Cerebellar nuclear complex (tissue), 1 donor: ENCODE results near the gene HDDC3.
A peak's percentile ranks its signal among the peaks of the same experiment; 100 is the strongest.

Experiments used
- DNase-seq, 2 experiments: peaks; one replicate each; lab custom pipeline; 2025; lab: John Stamatoyannopoulos, UW

Gene HDDC3

DNA sequence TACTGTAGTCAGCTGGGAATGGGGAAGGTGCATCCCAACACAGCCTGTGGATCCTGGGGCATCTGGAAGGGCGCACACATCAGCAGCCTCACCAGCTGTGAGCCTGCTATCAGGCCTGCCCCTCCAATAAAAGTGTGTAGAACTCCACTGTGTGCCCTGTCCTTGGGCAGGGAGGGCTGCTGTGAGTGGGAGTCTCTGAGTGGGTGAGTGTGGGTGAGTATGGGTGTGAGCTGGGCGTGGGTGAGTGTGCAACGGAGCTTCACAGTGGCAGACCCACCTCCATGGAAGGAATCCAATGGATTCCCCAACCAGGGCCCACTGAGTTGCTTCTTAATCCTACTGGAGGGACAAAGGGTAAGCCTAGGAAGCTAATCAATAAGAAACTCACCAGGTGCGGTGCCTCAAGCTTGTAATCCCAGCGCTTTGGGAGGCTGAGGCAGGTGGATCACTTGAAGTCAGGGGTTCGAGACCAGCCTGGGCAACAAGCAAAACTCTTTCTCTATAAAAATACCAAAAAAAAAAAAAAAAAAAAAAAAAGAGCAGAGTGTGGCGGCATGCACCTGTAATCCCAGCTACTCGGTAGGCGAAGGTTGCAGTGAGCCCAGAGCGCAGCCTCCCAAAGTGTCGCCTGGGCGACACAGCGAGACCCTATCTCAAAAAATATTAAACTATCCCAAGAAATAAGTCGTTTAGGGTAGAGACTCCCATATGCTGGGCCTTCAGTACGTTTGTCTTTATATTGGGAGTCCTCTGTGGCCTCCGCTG, 21.8 kb upstream of the HDDC3 start:
- no peak for DNase-seq

DNA sequence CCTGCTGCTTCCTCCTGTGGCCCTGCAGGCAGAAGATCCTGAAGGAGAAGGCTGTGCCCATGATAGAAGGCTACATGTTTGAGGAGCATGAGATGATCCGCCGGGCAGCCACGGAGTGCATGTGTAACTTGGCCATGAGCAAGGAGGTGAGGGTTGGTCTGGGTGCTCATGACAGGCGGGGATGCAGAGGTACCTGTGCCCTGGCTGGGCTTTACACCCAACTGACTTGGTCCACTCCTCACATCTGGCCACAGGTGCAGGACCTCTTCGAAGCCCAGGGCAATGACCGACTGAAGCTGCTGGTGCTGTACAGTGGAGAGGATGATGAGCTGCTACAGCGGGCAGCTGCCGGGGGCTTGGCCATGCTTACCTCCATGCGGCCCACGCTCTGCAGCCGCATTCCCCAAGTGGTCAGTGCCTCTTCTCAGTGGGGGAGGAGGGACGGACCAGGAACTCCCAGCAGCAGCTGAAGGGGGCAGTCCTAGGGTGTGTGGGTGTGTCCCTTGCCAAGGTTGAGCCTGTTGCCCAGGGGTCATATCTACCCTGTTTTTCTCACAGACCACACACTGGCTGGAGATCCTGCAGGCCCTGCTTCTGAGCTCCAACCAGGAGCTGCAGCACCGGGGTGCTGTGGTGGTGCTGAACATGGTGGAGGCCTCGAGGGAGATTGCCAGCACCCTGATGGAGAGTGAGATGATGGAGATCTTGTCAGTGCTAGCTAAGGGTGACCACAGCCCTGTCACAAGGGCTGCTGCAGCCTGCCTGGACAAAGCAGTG, 20.7 kb upstream of the HDDC3 start:
- no peak for DNase-seq

DNA sequence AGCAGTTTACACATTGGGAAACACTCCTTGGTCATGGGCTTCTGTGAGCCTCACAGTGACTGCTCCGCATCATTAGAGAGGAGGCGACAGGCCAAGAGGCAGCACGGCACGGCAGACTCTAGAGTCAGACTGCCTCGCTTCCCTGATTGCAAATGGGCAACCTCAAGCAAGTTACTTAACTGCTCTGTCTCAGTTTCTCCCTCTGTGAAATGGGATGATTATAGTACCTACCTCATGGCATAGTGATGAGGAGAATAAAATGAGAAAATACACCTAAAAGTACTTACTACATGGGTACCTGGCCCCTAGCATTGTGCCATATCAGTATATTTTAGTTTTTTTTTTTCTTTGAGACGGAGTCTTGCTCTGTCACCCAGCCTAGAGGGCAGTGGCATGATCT, 18.3 kb upstream of the HDDC3 start:
- DNase-seq: no peak

DNA sequence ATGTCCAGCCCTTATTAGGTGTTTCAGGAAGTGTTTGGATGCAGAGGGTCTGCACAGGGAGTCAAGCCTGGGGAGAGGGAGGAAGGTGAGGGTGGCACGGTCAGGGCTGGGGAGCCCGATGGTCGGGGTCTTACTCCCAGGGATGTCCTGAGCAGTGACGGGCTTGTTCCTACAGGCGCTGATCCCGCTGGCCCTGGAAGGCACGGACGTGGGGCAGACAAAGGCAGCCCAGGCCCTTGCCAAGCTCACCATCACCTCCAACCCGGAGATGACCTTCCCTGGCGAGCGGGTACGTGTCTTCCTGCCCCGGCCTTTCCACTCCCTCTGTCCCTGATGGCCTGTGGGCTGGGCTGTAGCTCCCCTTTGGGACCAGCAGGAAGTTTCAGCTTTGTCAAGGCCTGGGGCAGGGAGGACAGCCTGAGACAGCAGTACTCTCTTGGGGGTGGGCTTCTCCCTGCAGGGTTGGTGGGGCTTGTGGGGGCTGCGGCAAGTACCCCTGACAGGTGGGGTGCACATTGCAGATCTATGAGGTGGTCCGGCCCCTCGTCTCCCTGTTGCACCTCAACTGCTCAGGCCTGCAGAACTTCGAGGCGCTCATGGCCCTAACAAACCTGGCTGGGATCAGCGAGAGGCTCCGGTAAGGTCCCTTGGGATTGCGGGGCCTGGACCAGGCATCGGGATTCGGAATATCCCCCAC, 17.8 kb upstream of the HDDC3 start:
- no peak for DNase-seq

DNA sequence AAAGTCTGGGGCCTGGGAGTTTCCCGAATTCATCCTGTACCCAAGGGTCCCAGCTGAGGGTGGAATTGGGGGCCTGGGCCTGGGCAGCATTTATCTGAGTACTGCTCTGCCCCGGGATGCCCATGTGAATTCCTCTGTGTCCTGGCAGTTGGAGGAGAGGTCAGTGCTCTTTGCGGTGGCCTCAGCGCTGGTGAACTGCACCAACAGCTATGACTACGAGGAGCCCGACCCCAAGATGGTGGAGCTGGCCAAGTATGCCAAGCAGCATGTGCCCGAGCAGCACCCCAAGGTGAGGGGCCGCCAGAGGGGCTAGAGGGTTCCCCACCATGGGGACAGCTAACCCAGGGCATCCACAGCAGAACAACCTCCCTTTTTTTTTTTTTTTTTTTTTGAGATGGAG, 16.2 kb upstream of the HDDC3 start:
- no peak for DNase-seq

DNA sequence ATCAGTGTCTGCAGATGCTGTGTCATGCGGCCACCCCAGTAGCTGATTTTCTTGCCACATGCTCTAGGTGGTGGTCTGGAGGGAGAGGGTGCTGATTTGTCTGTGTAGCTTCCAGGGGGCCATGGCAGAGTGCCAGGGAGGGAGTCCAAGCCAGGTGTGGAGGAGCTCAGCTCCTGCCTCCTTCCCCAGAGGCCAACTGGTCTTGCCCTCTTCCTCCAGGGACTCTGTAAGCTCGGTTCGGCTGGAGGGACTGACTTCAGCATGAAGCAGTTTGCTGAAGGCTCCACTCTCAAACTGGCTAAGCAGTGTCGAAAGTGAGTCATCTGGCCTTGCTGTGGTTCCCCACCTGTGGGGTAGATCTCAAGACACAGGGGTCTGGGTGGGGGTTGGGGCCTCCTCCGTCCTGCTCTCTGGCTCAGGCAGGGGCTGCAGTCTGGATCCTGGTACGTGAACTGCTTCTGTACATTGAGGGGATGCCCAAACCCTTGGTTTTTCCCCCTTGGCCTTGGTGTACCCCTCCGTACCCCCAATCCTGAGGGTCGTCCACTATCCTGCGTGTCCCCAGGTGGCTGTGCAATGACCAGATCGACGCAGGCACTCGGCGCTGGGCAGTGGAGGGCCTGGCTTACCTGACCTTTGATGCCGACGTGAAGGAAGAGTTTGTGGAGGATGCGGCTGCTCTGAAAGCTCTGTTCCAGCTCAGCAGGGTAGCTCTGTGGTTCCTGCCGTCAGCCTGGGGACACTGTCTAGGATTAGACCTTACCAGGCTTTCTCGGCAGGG, 15.4 kb upstream of the HDDC3 start:
- no peak for DNase-seq

DNA sequence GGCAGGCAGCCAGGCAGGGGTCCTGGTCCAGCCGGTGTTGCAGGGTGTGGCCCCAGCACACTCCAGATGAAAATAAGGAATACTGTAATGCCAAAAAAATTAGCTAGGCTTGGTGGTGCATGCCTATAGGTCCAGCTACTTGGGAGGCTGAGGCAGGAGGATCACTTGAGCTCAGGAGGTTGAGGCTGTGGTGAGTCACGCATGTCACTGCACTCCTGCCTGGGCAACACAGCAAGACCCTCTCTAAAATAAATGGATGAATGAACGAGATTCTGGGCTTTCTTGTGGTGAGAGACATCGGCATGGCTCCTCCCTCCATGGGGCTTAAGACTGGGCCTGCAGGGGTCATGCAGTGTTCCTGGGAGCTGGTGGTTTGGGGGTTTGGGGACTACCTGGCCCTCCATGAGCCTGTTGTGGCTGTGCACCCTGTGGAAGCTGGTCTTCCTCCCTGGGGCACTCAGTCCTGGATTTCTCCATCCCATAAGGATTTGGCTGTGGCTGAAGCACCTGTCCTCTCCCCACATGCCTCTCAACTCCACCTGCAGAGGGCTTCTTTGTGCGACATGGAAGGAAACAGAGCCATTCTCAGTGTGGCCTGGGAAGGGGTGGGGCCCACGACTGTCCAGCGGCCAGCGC, 14.7 kb upstream of the HDDC3 start:
- DNase-seq: no peak

DNA sequence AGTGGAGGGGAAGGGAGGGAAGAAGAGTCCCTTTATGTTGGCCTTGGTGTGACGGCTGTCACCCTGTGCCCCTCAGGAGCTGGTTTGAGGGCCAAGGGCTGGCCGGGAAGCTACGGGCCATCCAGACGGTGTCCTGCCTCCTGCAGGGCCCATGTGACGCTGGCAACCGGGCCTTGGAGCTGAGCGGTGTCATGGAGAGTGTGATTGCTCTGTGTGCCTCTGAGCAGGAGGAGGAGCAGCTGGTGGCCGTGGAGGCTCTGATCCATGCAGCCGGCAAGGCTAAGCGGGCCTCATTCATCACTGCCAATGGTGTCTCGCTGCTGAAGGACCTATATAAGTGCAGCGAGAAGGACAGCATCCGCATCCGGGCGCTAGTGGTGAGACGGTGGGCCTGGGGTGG, 14.2 kb upstream of the HDDC3 start:
- DNase-seq: peak; percentile 63 to 85

DNA sequence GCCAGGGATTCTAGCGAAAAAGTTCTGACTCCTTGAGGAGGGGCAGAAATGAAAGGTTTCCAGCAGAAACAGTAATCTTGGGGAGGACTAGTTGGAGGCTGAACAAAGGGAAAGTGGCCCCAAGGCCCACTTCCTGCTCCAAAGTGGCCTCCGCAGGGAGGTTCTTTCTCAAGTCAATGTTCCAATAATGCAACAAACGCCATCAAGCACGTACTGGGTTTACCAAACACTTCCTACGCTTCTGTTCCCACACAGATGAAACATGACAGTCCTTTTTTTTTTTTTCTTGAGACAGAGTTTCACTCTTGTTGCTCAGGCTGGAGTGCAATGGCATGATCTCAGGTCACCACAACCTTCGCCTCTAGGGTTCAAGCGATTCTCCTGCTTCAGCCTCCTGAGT, 12.7 kb upstream of the HDDC3 start:
- DNase-seq: no peak

DNA sequence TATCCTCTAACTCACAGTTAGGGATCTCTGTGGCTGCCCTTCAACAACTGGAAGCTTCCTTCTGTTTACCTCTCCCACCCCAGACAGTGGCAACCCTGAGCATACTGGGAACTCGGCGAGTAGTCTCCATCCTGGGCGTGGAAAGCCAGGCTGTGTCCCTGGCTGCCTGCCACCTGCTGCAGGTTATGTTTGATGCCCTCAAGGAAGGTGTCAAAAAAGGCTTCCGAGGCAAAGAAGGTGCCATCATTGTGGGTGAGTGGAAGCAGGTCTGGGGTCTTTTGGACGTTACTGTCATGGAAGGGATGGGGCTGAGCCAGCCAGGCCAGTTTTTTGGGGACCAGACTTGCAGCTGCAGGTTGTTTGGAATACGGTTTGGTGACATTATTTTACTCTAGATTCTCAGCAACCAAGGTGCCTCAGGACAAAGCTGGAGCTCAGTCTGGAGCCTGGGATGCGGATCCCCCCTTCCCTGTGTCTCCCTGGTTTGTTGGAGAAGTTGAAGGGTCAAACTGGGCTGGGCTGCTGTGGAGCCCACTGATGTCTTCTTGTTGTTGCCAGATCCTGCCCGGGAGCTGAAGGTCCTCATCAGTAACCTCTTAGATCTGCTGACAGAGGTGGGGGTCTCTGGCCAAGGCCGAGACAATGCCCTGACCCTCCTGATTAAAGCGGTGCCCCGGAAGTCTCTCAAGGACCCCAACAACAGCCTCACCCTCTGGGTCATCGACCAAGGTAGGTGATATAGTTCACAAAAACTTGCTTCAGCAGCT, 10.2 kb upstream of the HDDC3 start:
- no peak for DNase-seq

DNA sequence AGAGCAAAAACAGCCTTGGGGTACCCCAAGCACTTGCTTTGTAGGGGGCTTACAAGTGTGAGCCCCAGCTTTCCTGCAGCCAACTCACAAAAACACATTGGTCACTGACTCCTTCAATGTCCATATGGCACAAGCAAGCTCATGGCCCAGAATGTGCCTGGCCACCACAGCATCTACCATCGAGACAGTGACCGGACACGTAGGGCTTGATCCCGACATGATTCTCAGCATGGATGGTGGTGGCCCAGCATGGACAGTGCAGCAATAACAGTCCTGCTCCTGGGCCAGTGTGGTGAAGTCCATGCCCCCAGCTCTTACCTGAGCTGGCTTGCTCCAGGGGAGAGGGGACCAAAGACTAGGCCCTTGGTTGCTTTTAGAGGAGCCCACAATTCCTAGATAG, 8.7 kb upstream of the HDDC3 start:
- DNase-seq: no peak

DNA sequence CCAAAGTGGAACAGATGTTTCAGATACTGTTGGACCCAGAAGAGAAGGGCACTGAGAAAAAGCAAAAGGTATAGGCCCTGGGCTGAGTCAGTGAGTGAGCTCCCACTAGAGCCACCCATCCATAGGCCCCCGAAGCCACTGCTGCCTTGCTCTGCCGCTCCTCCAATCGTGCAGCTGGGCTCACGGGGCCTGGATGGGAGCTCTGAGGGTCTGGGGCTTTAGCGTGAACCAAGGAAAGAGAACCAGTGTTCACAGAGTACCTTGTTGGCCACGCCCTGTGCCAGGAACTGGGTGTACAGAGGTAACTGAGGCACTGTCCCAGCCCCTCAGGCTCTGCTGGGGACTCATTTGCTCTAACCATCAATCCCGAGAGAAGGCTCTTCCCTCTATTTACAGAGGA, 7.4 kb upstream of the HDDC3 start:
- no peak for DNase-seq

DNA sequence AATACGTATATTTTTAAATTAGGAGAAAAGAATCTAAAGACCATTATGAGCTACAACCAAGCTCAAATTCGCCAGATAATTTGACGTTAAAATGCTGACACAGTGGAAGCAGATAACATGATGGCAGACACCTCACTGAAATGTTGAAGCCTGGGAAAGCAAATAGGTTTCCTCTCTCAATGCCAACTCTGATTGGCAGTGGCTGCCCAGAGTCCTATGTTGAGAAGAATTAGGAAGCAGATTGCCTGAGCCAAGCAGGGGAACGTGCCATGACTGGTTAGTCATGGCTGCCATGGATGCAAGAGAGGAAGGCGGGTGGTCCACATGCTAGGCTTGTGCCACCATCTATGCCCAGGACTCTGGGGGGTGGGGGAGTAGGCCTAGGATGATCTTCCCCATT, 5.9 kb upstream of the HDDC3 start:
- DNase-seq: no peak

DNA sequence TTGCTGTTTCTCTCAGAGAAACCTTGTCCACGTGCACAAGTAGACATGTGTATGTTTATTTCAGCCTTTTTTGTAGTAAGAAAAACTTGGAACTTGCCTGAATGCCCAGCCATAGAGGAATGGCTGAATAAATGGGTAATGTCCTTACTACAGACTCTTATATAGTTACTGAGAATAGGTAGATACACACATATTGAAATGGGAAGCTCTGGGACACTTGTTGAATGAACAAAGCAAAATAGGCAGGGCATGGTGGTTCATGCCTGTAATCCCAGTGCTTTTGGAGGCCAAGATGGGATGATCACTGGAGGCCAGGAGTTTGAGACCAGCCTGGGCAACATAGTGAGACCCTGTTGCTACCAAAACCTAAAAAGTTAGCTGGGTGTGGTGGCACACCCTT, 4.5 kb upstream of the HDDC3 start:
- DNase-seq: no peak

DNA sequence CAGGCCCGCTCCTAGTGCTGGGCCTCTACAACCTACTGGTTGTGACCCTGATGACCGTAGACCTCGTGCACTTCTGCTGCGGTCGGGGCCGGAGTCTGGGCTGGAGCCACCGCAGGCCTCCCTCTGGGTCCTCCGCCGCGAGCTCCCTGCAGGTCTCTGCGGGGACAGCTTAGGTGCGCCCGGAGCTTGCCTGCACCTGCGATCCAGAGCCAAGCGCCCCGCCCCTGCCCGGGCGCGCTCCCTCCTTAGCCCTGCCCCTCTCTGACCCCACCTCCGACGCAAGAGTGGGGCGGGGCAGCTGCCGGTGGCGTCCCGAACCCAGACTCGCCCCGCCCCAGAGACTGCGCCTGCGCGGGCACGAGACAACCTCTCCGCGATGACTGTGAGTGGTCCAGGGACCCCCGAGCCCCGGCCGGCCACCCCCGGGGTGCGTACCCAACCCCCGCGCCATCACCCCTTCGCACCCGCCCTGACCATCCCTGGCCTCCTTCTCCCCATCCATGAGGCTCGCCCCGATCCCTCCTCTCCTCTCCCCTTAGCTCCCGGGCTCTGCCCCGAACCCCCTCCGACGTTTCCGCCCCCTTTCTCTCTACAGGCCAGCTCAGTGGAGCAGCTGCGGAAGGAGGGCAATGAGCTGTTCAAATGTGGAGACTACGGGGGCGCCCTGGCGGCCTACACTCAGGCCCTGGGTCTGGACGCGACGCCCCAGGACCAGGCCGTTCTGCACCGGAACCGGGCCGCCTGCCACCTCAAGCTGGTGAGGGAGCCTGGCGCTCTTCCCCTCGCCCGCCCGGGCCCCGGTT, 2.8 kb upstream of the HDDC3 start, which contains the start of gene UNC45A:
UNC45A (plus strand) TSS at position 337 of the 803 bp plus-strand sequence; CDS start at position 377, 40 bp downstream.
- DNase-seq: peak; percentile 74 to 82

DNA sequence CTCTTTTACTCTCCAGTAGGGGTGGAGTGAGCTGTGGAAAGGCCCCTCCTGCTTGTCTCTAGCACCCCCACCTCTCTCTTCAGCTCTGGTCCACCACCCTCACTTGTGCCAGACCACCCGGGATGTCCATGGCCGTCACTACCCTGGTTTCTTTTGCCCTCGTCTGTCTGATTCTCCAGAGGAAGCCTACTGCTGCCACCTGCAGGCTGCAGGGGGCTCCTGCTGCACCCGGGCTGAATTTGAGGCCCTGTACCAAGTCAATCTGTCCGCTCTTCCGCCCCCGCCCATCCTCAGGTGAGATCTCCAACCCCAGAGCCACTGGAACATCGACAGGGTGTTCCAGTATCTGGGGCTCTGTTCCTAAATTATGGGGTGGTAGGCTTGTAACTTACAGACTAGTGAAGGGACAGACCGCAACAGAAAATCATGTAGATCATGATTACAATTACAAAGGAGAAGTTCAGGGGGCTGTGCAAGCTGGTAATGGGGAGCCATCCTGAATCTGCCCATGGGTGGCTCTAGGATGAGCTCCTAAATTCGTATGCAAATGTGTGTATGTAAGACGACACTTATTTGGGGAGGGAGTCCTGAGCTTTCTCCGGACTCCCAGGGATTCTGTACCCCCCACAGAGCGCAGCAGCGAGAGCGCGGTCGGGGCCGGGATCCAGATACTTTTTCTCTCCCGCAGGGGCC, 2.1 kb upstream of the HDDC3 start:
- DNase-seq: peak in 1 of 2 experiments; percentile 61

DNA sequence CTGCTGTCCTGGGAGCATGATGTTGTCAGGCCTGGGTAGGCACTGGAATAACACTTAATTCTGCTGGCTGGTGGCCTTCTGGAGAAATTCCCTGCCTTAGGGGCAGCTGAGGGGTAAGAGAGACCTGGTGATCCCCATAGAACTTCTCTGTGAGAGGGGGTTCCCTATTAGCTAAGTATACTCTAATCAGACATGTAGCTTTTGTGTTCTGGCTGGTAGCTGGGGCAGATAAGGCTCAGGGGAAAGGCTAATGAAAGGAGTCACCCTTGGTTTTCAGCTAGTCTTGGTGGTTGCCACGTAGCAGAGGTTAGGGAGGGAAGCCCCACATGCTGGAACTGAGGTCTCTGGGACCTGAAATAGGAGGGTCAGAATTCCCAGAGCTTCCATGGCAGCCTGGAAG, 952 bp upstream of the HDDC3 start:
- DNase-seq: no peak

DNA sequence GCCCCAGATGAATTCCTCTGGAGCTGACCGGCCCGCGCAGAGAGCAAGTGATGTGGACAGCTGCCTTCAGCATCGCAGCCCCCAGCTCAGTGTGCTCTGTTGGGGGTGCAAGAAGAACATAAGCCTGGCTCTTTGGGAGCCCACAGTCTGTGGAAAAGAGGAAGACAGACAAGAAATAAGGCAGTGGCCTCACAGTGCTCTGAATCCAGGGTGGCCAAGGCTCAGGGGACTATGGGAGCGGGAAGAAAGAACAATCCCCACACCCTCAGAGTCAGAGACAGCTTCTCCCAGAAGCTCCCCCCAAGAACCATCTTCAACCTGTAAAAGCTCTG, 277 bp upstream of the HDDC3 start:
- DNase-seq: no peak

DNA sequence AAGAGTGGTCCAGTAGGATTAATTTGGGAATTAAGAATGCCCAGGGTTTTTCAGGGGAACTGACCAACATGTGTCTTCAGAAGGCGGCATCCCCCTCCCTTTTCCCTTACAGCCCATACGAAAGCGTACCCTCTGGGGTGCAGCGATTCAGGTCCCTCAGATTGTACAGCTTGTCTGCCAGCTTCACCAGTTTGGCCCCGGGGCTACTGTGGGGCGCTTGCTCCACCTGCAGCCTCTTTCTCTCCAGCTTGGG, 848 bp downstream of the HDDC3 start:
- no peak for DNase-seq
